ENCODE results near the gene ADAMTSL1. TPM values are rescaled to one million over a fixed set of nuclear protein-coding genes. Genes with fewer than 3 reads are reported as not detected.

The ADAMTSL1 gene
- total and polyA plus RNA-seq, 2 of the 8 experiments (the other 6 are each of a cell fraction or from before 2014, with no cell fraction given), result 0.84 to 1.1 TPM

- no peak for TF ChIP-seq RAD21 (IDR thresholded peaks at IDR 0.05 in 1 of 2, conservative IDR thresholded peaks at IDR 0.05 in 1 of 2; ENCODE audit: low read depth in 2 of 2, low read length in 2 of 2)
- no peak for TF ChIP-seq CHD7 (IDR thresholded peaks at IDR 0.05; ENCODE audit: insufficient replicate concordance, low read length)
- no peak for TF ChIP-seq TEAD4 (IDR thresholded peaks at IDR 0.05; ENCODE audit: low read depth, low read length)
- TF ChIP-seq SP4 (IDR thresholded peaks at IDR 0.05; ENCODE audit: low read length), result no peak
- no peak for TF ChIP-seq YY1 (IDR thresholded peaks at IDR 0.05; ENCODE audit: low read depth, low read length)
Measured at GRCh38 chr9:18492612-18493011, 18.7 kb downstream of the ADAMTSL1 start (continued).

Data from H1 (cell line).